Breast epithelium (tissue), 4 donors: Measurements from ENCODE around the gene ZNF282. TPM values are rescaled to one million over a fixed set of nuclear protein-coding genes. Genes with fewer than 3 reads are reported as not detected.

ENCODE experiments used
- DNase-seq, 2 donors: peaks; one replicate each; pipeline ENCODE4 v3.0.0-alpha.2; 2019; ENCODE audit warnings: low spot score in 2 of 2
- H3K27ac ChIP-seq, 2 donors: fragments of 200-600 bp; sonication (generic) in 1 of 2; one replicate each; pipeline ENCODE4 v1.5.1; 2016 to 2019; ENCODE audit warnings: mild to moderate bottlenecking in 1 of 2
- H3K27me3 ChIP-seq, 2 donors: fragments of 200-600 bp; sonication (generic) in 1 of 2; one replicate each; pipeline versions ENCODE4 v1.5.1 to v1.6.0; 2017 to 2019; ENCODE audit warnings: control low read depth in 1 of 2, mild to moderate bottlenecking in 1 of 2
- H3K36me3 ChIP-seq: fragments of 200-600 bp; one replicate; pipeline ENCODE4 v1.5.1; 2019
- H3K4me1 ChIP-seq, 2 donors: fragments of 200-600 bp; sonication (generic); one replicate each; pipeline ENCODE4 v1.5.1; 2016 to 2019; ENCODE audit warnings: control low read depth in 1 of 2
- H3K4me3 ChIP-seq, 3 donors: fragments of 200-600 bp; sonication (generic); 1 replicate in 2 of 3; 2 replicates in 1 of 3; pipeline ENCODE4 v1.5.1; 2016 to 2019; ENCODE audit warnings: mild to moderate bottlenecking in 3 of 3, moderate library complexity in 2 of 3
- H3K9me3 ChIP-seq, 2 donors: fragments of 200-600 bp; sonication (generic) in 1 of 2; one replicate each; pipeline ENCODE4 v1.5.1; 2016 to 2019; ENCODE audit warnings: control low read depth in 1 of 2
- POLR2A ChIP-seq: fragments of 450-650 bp; IDR thresholded peaks from one replicate; pipeline ENCODE4 v1.6.1; 2016; ENCODE audit warnings: antibody characterized with exemption, mild to moderate bottlenecking, moderate library complexity
- POLR2AphosphoS5 ChIP-seq, 3 donors: sonication (generic); formaldehyde crosslinking; IDR thresholded peaks; one replicate each; pipeline ENCODE4 v1.6.1; 2017; ENCODE audit warnings: antibody characterized with exemption in 3 of 3
- intact Hi-C: fragments of 100-400 bp; cut with DNase I; formaldehyde crosslinking; loops from one replicate; pipeline ENCODE4 v1.15.1; 2023; ENCODE audit warnings: low total_unique reads
- total RNA-seq, 3 donors: library from RNA; depleted of rRNA; stranded (reverse); fragments of >200 nt; gene quantifications; one replicate each; pipeline ENCODE4 v1.1.0, GENCODE V29; 2016
- TF ChIP-seq, protein P1 (sequence below), 3 donors: fragments of 450-650 bp; IDR thresholded peaks; one replicate each; pipeline ENCODE4 v1.5.1; 2016 to 2017; ENCODE audit warnings: antibody characterized with exemption in 3 of 3, mild to moderate bottlenecking in 3 of 3, moderate library complexity in 3 of 3

Gene ZNF282
- total RNA-seq, 3 donors from 2014 or later: 13.0 to 19.2 (median 17.4) TPM

DNA sequence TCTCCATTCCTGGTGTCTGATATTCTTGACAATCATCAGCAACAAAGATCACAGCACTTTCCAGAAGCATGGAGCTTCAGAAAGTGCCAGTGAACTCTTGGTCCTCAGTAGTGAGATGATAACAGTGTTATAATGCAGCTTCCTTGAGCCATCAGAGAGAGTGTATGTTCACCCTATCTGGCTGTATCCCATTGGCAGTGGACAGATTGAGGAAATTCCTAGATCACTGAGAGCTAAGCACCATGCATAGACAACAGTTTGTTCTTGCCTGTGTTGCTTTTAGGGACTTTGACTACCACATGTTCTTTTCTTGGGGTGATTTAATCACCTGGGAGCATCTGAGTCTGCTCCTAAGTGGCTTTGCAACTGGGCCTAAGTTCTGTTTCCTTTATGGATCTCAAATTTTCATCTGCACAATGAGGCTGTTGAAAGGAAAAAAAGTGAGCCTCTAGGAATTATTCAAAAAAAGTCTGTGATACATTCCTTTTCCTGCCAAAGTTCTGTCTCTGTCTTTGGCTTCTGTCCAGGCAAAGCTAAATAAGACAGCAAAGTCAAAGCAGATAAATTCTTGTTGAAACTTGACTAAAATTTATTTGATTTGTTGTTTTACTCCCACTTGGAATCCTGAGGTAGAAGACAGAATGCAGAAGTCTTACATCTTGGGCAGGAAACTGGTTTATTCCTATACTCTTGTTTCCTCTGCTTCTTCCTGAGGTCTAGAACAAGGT lies 14.5 kb upstream of the ZNF282 start:
- H3K27me3 ChIP-seq: no peaks in the 10 kb centered on the region
- no peak for DNase-seq
- TF ChIP-seq POLR2A (no peak), POLR2AphosphoS5 (IDR thresholded peaks at IDR 0.05) (no peak)
- TF ChIP-seq, protein P1, sequence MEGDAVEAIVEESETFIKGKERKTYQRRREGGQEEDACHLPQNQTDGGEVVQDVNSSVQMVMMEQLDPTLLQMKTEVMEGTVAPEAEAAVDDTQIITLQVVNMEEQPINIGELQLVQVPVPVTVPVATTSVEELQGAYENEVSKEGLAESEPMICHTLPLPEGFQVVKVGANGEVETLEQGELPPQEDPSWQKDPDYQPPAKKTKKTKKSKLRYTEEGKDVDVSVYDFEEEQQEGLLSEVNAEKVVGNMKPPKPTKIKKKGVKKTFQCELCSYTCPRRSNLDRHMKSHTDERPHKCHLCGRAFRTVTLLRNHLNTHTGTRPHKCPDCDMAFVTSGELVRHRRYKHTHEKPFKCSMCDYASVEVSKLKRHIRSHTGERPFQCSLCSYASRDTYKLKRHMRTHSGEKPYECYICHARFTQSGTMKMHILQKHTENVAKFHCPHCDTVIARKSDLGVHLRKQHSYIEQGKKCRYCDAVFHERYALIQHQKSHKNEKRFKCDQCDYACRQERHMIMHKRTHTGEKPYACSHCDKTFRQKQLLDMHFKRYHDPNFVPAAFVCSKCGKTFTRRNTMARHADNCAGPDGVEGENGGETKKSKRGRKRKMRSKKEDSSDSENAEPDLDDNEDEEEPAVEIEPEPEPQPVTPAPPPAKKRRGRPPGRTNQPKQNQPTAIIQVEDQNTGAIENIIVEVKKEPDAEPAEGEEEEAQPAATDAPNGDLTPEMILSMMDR (IDR thresholded peaks at IDR 0.05): no peak
- H3K9me3 ChIP-seq: no peaks in the 10 kb centered on the region
- no peak overlapping the region for H3K4me3 ChIP-seq
- intact Hi-C loops: no loop called here
- H3K36me3 ChIP-seq: no peaks in the 10 kb centered on the region
- peak overlapping the region in 1 of 2 donors; percentile 7 for H3K27ac ChIP-seq
- no peaks in the 10 kb centered on the region for H3K4me1 ChIP-seq

DNA sequence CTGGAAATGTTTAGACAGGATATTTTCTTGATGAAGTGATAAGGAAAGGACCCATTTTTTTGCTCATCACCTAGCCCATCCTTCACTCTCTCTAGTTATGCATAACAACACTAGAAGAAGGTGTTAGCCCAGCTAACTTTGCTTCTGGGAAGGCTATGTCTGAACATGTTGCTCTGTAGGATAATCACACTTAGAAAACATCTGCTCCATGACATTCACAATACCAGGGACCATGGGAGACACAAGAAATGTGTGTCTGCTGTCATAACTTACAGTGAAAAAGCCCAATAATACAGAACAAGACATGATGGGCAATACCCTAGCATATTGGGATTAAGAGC lies 13.9 kb upstream of the ZNF282 start:
- H3K27me3 ChIP-seq: no peaks in the 10 kb centered on the region
- no peak overlapping the region for H3K27ac ChIP-seq
- H3K4me1 ChIP-seq: no peaks in the 10 kb centered on the region
- no peak for TF ChIP-seq POLR2AphosphoS5 (IDR thresholded peaks at IDR 0.05)
- TF ChIP-seq, protein P1 (IDR thresholded peaks at IDR 0.05): no peak
- TF ChIP-seq POLR2A: no peak
- H3K4me3 ChIP-seq: no peak overlapping the region
- no peaks in the 10 kb centered on the region for H3K36me3 ChIP-seq
- no peak for DNase-seq
- intact Hi-C loops: no loop called here
- no peaks in the 10 kb centered on the region for H3K9me3 ChIP-seq

DNA sequence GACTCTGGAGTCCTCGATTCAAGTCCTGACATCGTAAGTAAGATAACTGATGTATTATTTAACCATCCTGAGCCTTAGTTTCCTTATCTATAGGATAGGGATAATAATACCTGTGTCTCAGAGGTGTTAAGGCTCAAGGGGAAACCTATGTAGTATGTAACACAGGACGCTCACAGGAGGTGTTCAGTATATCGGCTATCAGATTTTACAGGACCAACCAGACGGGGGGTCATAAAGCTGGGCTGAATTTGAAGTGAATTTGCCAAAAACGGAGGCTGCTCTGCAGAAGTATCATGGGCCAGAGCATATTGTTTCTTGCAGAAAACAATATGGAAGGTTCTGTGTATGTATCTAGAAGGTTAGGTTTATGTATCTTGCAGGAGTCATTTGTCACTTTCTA lies 11.1 kb upstream of the ZNF282 start:
- Histone ChIP-seq H3K27me3 (no peaks in the 10 kb centered on the region), H3K4me1 (no peaks in the 10 kb centered on the region), H3K4me3 (no peak overlapping the region), H3K27ac (no peak overlapping the region), H3K9me3 (no peaks in the 10 kb centered on the region), H3K36me3 (no peaks in the 10 kb centered on the region)
- TF ChIP-seq POLR2AphosphoS5 (IDR thresholded peaks at IDR 0.05) (no peak), POLR2A (no peak)
- TF ChIP-seq, protein P1 (IDR thresholded peaks at IDR 0.05): no peak
- intact Hi-C loops: no loop called here
- DNase-seq: no peak

DNA sequence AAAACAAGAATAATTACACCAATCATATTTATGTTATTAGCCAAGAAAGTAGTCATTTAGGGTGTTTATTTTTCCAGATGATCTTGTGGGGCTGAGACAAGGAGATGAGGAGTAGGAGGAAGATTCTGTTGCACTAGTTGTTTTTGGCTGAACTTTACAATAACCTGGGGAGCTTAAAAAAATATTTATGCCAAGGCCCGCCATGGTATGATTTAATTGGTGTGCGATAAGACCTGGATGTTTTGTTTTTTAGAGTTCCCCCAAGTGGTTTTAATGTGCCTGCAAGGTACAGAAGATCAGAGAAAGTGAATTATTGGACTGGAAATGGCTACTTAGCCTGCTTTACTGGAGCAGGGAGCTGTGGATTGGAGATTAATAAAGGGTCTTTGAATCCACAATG lies 7.1 kb upstream of the ZNF282 start:
- H3K27me3 ChIP-seq: no peaks in the 10 kb centered on the region
- intact Hi-C loops: no loop called here
- TF ChIP-seq, protein P1 (IDR thresholded peaks at IDR 0.05): no peak
- no peak for TF ChIP-seq POLR2A
- TF ChIP-seq POLR2AphosphoS5 (IDR thresholded peaks at IDR 0.05): no peak
- no peak for DNase-seq
- no peaks in the 10 kb centered on the region for H3K36me3 ChIP-seq
- no peak overlapping the region for H3K27ac ChIP-seq
- no peaks in the 10 kb centered on the region for H3K4me1 ChIP-seq
- no peak overlapping the region for H3K4me3 ChIP-seq
- H3K9me3 ChIP-seq: no peaks in the 10 kb centered on the region

DNA sequence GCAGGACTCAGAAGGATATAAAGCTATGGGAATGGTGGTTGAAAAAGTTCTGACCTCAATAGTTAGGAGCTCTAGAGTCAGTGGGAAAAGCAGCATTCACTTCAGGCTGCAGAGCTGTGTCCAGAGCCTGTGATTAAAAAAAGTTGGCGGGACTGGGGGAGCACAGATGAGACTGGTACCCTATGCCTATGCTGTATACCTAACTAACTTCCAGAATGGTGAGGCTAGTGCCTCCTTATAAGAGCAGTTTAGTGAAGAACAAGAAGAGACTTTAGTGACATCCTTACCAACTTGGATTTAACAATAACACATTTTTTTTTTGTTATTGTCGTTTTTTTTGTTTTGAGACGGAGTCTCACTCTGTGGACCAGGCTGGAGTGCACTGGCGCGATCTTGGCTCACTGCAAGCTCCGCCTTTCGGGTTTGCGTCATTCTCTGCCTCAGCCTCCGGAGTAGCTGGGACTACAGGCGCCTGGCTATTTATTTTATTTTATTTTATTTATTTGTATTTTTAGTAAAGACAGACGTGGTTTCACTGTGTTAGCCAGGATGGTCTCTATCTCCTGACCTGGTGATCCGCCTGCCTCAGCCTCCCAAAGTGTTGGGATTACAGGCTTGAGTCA lies 6.6 kb upstream of the ZNF282 start:
- no peak overlapping the region for H3K27ac ChIP-seq
- no peaks in the 10 kb centered on the region for H3K9me3 ChIP-seq
- no peak for DNase-seq
- H3K4me1 ChIP-seq: no peaks in the 10 kb centered on the region
- H3K36me3 ChIP-seq: no peaks in the 10 kb centered on the region
- intact Hi-C loops: no loop called here
- TF ChIP-seq POLR2A (no peak), POLR2AphosphoS5 (IDR thresholded peaks at IDR 0.05) (no peak)
- TF ChIP-seq, protein P1 (IDR thresholded peaks at IDR 0.05): no peak
- H3K4me3 ChIP-seq: no peak overlapping the region
- H3K27me3 ChIP-seq: no peaks in the 10 kb centered on the region
